Right forelimb (tissue), 1 donor: ENCODE results near the gene ARID2.

Experiments
- DNase-seq: peaks from one replicate; pipeline ENCODE4 v3.0.0-alpha.2; 2018

The ARID2 gene

DNA sequence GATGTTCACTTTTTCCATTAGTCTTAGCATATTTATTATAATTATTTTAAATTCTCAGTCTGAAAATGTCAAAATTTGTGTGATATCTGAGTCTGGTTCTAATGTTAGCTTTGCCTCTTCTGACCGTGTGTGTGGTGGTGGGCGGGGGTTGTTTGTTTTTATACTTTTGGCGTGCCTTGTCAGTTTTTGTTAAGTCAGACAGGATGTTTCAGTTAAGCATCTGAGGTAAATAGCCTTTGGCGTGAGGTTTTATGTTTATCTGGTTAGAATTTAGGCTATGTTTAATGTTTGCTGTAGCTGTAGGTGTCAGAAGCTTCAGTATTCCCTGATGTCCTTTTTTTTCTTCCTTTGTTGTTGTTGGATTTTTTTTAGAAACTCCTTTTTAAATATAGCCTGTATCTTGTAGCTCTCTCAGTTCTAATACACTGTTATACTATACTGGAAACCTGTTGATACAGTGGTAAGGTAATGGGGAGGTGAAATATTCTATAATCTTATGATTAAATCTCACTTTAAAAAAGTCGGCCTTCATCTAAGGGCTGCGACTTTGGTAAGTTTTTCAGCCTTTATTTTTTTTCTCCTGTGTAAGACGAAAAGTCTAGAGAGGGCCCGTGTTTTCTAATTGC is 149.2 kb downstream of the ARID2 start:
- no peak for DNase-seq

- DNase-seq: no peak
Observed at GRCh38 chr12:45879363-45879895, 149.9 kb downstream of the ARID2 start.

GRCh38 chr12:45880533-45880932 is 151.0 kb downstream of the ARID2 start:
- DNase-seq: no peak

DNA sequence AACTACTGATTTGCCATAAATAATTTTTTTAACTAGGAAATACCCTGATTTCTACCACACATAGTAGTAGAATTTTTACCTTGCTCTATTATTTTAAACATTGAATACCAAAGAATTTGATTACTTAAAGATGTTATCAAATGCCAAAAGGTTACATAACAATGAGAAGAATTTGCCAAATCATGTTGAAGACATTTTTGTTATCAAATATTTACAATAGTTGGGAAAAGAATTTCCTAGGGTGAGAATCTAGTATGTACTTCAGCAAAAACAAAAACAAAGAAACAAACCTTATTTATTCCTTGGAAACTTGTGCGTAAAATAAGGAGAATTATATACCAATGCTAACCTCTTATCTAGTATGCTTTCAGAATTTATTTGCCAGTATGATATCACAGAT is 153.7 kb downstream of the ARID2 start:
- no peak for DNase-seq

DNA sequence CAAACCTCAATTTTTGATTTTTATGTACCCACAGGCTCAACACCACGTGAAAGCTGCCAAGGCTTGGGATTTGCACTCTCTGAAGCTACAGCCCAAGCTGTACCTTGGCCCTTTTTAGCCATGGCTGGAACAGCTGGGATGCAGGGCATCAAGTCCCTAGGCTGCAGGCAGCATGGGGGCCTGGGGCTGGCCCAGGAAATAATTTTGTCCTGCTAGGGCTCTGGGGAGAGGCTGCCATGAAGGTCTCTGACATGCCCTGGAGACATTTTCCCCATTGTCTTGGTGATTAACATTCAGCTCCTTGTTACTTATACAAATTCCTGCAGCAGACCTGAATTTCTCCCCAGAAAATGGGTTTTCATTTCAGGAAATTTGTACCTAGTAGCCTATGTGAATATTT is 157.2 kb downstream of the ARID2 start:
- DNase-seq: no peak

- DNase-seq: no peak
Observed at GRCh38 chr12:45887544-45887943, 158.0 kb downstream of the ARID2 start.

GRCh38 chr12:45890276-45890675 is 160.8 kb downstream of the ARID2 start:
- no peak for DNase-seq

DNA sequence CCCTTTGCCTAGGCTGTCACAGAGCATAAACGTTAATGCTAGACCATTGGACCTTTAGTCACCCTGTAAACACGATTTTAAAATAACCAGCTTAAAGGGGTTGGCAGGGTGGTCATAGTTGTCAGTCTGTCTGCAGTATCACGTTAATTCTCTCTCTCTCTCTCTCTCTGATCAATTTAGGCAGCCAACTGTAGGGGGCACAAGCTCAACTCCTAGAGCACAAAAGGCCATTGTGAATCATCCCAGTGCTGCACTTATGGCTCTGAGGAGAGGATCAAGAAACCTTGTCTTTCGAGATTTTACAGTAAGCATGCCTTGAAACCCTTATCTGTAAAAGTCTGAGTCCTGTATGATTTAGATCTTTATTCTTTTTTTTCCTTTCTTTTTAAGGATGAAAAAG is 163.7 kb downstream of the ARID2 start:
- no peak for DNase-seq

- DNase-seq: no peak
Observed at GRCh38 chr12:45895961-45896360, 166.5 kb downstream of the ARID2 start.

DNA sequence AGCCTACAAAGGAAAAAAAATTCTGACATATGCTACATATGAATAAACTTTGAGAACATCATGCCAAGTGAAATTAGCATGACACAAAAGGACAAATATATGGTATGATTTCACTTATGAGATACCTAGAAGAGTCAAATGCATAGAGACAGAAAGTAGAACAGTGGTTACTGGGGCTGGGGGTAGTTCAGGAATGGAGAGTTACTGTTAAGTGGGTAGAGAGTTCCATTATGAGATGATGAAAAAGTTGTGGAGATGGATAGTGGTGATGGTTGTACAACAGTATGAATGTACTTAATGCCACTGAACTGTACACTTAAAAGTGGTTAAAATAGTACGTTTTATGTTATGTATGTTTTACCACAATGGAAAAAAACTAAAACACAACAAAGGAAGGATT is 168.6 kb downstream of the ARID2 start:
- no peak for DNase-seq

DNA sequence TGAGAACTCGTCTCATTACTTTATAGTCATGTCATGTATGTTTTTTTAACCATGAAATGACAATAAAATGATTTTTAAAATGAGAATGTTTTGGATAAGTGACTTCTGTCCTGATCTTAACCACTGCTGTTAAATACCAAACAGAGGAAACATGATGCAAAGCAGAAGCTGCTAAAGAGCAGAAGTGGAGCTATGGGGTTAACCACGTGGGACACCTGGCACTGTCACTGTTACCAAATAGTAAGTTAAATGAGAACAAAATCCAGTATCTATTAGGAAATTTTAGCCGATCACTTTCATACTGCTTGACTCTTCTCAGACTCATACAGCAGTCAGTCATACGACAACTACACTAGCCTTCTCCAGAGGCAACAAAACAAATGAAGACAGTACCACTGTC is 178.4 kb downstream of the ARID2 start:
- DNase-seq: no peak

DNA sequence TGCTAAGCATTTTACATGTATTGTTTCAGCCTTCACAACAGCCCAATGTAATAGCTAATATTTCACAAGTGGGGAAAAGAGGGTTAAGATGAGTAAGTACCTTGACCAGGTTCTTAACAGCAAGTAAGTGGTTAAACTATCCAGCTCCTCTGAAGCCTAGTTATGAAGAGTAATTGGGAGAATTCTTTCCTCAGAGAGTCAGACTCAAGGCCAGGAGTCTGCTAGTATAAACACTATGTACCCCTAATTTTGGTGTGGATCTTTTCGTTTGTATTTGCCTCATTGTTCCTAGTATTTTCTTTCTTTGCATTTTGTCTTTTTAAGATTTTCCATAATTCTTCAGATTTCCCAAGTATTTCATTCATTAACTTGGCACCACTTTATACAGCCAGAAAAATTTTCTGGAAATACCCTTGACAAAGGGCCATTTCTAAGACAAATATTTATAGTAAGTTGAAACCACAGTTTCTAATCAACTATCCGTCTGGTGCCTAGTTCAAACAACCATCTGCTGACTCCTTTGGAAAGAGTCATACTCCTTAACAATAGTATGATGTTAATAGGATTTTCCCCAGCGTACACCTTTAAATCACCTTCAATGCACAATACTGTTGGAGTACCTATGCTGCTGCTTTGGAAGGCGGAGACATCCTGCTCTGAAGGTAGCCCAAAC is 179.7 kb downstream of the ARID2 start:
- no peak for DNase-seq

DNA sequence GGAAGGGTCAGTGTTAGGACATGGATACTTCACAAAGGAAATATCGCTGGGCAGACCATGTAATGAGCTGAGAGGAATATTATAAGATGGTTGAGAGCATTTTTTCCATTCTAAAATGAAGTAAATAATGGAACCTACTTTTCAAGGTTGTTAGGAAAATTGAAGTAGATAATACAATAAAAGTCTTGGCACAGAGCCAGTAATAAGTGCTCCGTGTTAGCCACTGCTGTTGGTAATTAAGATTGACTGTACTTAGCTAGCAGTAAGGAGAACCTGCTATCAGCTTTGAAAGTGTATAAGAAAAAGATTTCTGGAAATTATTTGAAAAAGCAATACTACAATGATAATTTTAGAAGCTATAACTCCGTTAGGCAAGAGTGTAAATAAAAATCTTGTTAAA is 183.3 kb downstream of the ARID2 start:
- DNase-seq: no peak

GRCh38 chr12:45913631-45914030 is 184.1 kb downstream of the ARID2 start:
- DNase-seq: no peak

- no peak for DNase-seq
Observed at GRCh38 chr12:45914090-45914489, 184.6 kb downstream of the ARID2 start.

GRCh38 chr12:45915405-45915804 is 185.9 kb downstream of the ARID2 start:
- DNase-seq: no peak

DNA sequence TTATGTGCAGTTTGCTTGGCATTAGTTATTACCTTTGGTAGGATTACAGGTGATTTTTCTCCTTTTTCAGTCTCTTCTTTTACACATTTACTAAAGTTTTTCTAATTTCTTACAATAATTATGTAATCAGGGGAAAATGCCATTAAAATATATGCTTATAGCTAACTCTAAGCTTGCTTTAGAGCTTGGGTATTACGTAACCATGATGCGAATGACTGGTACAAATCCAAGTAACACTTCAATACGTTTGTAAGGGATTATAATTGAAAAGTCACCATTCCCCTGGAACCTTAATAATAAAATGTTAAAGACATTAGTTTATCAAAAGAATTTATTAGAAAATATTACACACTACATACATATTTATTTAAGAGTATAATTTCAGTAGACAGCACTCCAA is 189.3 kb downstream of the ARID2 start:
- no peak for DNase-seq

- DNase-seq: no peak
Observed at GRCh38 chr12:45928309-45928708, 198.8 kb downstream of the ARID2 start.

- DNase-seq: no peak
Observed at GRCh38 chr12:45930369-45930768, 200.9 kb downstream of the ARID2 start.

GRCh38 chr12:45933504-45933903 is 204.0 kb downstream of the ARID2 start:
- no peak for DNase-seq

DNA sequence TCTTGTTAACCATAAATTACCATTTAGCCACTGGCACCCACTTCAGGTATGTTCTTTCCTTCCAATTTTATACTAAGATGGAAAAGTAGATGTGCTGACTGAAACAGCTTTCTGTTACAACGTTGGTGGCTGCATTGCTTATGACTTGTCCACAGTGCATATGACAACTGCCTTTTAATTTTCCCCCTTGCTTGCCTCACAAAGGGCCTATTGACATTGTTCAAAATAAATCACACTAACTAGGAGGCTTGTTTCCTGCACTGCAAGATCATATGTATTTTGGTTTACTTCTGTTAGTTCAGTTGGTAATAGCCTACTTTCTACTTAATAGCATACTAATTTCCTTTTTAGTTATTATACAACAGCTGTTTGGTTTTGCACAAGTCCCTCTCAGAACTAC is 205.4 kb downstream of the ARID2 start:
- DNase-seq: no peak

GRCh38 chr12:45938566-45938965 is 209.1 kb downstream of the ARID2 start:
- no peak for DNase-seq

DNA sequence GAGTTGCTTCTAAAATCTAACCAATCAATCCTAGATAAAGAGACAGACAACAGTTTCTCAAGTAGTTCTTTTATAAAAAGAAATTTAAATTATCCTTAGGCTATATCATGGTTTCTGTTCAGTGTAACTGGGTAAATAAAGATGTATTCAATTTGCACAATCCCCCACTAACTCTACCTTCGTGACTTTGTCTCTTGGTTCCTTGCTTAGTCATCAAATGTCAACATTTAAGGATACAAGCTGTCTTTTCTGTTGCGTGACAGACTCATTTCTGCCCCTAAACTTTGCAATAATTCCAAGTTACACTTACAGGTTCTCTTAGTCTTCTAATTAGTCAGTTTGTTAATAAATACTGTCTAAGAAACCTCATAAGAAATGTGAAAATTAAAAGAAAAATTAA is 210.3 kb downstream of the ARID2 start:
- DNase-seq: no peak

DNA sequence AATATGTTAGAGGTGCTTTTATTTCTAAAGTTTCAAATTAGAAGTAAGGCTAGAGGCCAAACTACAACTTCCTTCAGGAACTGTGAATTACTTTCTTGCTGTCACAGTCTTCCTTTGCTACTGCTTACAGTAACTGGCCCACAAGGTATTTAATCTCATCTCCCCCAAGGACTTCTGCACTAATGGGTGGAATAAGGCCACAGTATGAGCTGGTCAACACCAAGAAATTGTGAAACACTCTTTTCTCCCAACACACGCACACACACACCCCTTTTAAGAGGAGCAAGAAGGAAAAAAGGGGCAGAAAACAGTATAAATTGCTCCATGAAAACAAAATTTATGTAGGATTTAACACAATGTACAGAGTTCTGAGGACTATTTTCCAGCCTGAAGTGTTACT is 215.3 kb downstream of the ARID2 start:
- no peak for DNase-seq

- DNase-seq: no peak
Observed at GRCh38 chr12:45946435-45946834, 216.9 kb downstream of the ARID2 start.
